WTC11 (cell line): Measurements from ENCODE around the gene PCNX1. TPM values are rescaled to one million over a fixed set of nuclear protein-coding genes. Genes with fewer than 3 reads are reported as not detected.

Experiments
- ATAC-seq: fragments of 200-7000 bp; cut with Tn5 transposase; 2 replicates; pipeline ENCODE4 v1.10.0; 2021; ENCODE audit warnings: mild to moderate bottlenecking, moderate library complexity
- CTCF ChIA-PET: fragments of 300-600 bp; sonication (Branson Sonifier 250); formaldehyde crosslinking; loops from one replicate; lab custom pipeline; 2021; ENCODE audit warnings: antibody characterized with exemption; lab: Charles Lee
- POLR2A ChIA-PET: fragments of 350-600 bp; sonication (Branson Sonifier 250); formaldehyde crosslinking; loops from one replicate; lab custom pipeline; 2021; ENCODE audit warnings: antibody characterized with exemption; lab: Charles Lee
- DNase-seq: peaks from one replicate; pipeline ENCODE4 v3.0.0; 2021; ENCODE audit warnings: low spot score
- H3K27ac Mint-ChIP-seq: 2 replicates; pipeline ENCODE4 v1.8.0; 2021; ENCODE audit warnings: mixed read lengths
- H3K27me3 Mint-ChIP-seq: 2 replicates; pipeline ENCODE4 v1.8.0; 2021; ENCODE audit warnings: low read depth, mild to moderate bottlenecking, moderate library complexity, mixed read lengths
- H3K36me3 Mint-ChIP-seq: 2 replicates; pipeline ENCODE4 v1.8.0; 2021; ENCODE audit warnings: mixed read lengths
- H3K4me1 Mint-ChIP-seq: 2 replicates; pipeline ENCODE4 v1.8.0; 2022; ENCODE audit warnings: mixed read lengths
- H3K4me3 Mint-ChIP-seq: 2 replicates; pipeline ENCODE4 v1.8.0; 2021; ENCODE audit warnings: mild to moderate bottlenecking, moderate library complexity, mixed read lengths
- H3K9me3 Mint-ChIP-seq: 2 replicates; pipeline ENCODE4 v1.8.0; 2021; ENCODE audit warnings: mixed read lengths
- AR ChIP-seq: fragments of 250-450 bp; sonication (Bioruptor Pico); IDR thresholded peaks from 2 replicates; pipeline ENCODE4 v1.9.0; 2021; ENCODE audit warnings: mild to moderate bottlenecking
- ATF1 ChIP-seq: sonication (generic); formaldehyde crosslinking; IDR thresholded peaks from 2 replicates; pipeline ENCODE4 v1.8.1; 2023; ENCODE audit warnings: mild to moderate bottlenecking, moderate library complexity, missing genetic modification reagents
- CREM ChIP-seq: sonication (generic); formaldehyde crosslinking; IDR thresholded peaks from 2 replicates; pipeline ENCODE4 v1.8.1; 2022; ENCODE audit warnings: mild to moderate bottlenecking, missing genetic modification reagents, moderate library complexity
- E2F5 ChIP-seq: sonication (generic); formaldehyde crosslinking; IDR thresholded peaks from 2 replicates; pipeline ENCODE4 v1.8.1; 2022; ENCODE audit warnings: mild to moderate bottlenecking, moderate library complexity, missing genetic modification reagents
- FOXP1 ChIP-seq: sonication (generic); formaldehyde crosslinking; IDR thresholded peaks from 2 replicates; pipeline ENCODE4 v1.8.0; 2022; ENCODE audit warnings: missing genetic modification reagents, mild to moderate bottlenecking, moderate library complexity, borderline replicate concordance
- GRHL2 ChIP-seq: fragments of 250-450 bp; sonication (Bioruptor Pico); IDR thresholded peaks from 2 replicates; pipeline ENCODE4 v1.8.0; 2022; ENCODE audit warnings: mild to moderate bottlenecking, moderate library complexity; ENCODE audit not compliant: insufficient replicate concordance, severe bottlenecking
- MAX ChIP-seq: sonication (generic); formaldehyde crosslinking; IDR thresholded peaks from 2 replicates; pipeline ENCODE4 v1.8.0; 2022; ENCODE audit warnings: mild to moderate bottlenecking, missing genetic modification reagents
- NR1H2 ChIP-seq: sonication (generic); formaldehyde crosslinking; IDR thresholded peaks from 2 replicates; pipeline ENCODE4 v1.9.0; 2021; ENCODE audit warnings: mild to moderate bottlenecking, moderate library complexity, missing genetic modification reagents
- RELA ChIP-seq: sonication (generic); formaldehyde crosslinking; IDR thresholded peaks from 2 replicates; pipeline ENCODE4 v1.8.1; 2022; ENCODE audit warnings: missing genetic modification reagents, mild to moderate bottlenecking, borderline replicate concordance
- RORB ChIP-seq: fragments of 250-450 bp; sonication (Bioruptor Pico); IDR thresholded peaks from 2 replicates; pipeline ENCODE4 v1.9.0; 2021; ENCODE audit warnings: mild to moderate bottlenecking
- SOX15 ChIP-seq: fragments of 250-450 bp; sonication (Bioruptor Pico); IDR thresholded peaks from 2 replicates; pipeline ENCODE4 v1.9.0; 2021; ENCODE audit warnings: mild to moderate bottlenecking
- TCF7 ChIP-seq: sonication (generic); formaldehyde crosslinking; IDR thresholded peaks from 2 replicates; pipeline ENCODE4 v1.8.0; 2022; ENCODE audit warnings: mild to moderate bottlenecking, low read depth, missing genetic modification reagents, moderate library complexity
- TP53 ChIP-seq: sonication (generic); formaldehyde crosslinking; IDR thresholded peaks from 2 replicates; pipeline ENCODE4 v1.8.1; 2023; ENCODE audit warnings: mild to moderate bottlenecking, missing genetic modification reagents
- ZBTB43 ChIP-seq: sonication (generic); formaldehyde crosslinking; IDR thresholded peaks from 2 replicates; pipeline ENCODE4 v1.8.1; 2023; ENCODE audit warnings: mild to moderate bottlenecking, missing genetic modification reagents
- ZNF263 ChIP-seq: sonication (generic); formaldehyde crosslinking; IDR thresholded peaks from 2 replicates; pipeline ENCODE4 v1.8.1; 2022; ENCODE audit warnings: low read depth, mild to moderate bottlenecking, moderate library complexity, missing genetic modification reagents
- ZNF416 ChIP-seq: fragments of 250-450 bp; sonication (Bioruptor Pico); IDR thresholded peaks from 2 replicates; pipeline ENCODE4 v1.9.0; 2021; ENCODE audit warnings: mild to moderate bottlenecking, inconsistent platforms
- ZNF423 ChIP-seq: fragments of 250-450 bp; sonication (Bioruptor Pico); IDR thresholded peaks from 2 replicates; pipeline ENCODE4 v2.1.2; 2022; ENCODE audit warnings: mild to moderate bottlenecking, moderate library complexity
- ZNF425 ChIP-seq: fragments of 250-450 bp; sonication (Bioruptor Pico); conservative IDR thresholded peaks from 2 replicates; pipeline ENCODE4 v1.9.0; 2021; ENCODE audit warnings: mild to moderate bottlenecking
- ZSCAN18 ChIP-seq: fragments of 250-450 bp; sonication (Bioruptor Pico); IDR thresholded peaks from 2 replicates; pipeline ENCODE4 v2.1.2; 2022; ENCODE audit warnings: mild to moderate bottlenecking, moderate library complexity
- total RNA-seq: library from RNA; stranded (reverse); gene quantifications from 3 replicates; pipeline ENCODE4 v1.2.3, GENCODE V29; 2021
- TF ChIP-seq, protein P1 (sequence below): sonication (generic); formaldehyde crosslinking; IDR thresholded peaks from 2 replicates; pipeline ENCODE4 v1.8.1; 2023; ENCODE audit warnings: mild to moderate bottlenecking, missing genetic modification reagents, moderate library complexity
- TF ChIP-seq, protein P2 (sequence below): fragments of 250-450 bp; sonication (Bioruptor Pico); IDR thresholded peaks from 2 replicates; pipeline ENCODE4 v1.8.0; 2021; ENCODE audit warnings: mild to moderate bottlenecking

Gene PCNX1
- total RNA-seq, 1 experiment from 2014 or later: 46.4 TPM

- Mint-ChIP-seq H3K27me3 (peaks cover 3% of the 10 kb centered on the region; the same call in 1 of the 2 replicates), H3K4me3 (no peak overlapping the region), H3K9me3 (peaks cover under 1% of the 10 kb centered on the region; the same call in 1 of the 2 replicates), H3K27ac (no peak overlapping the region), H3K4me1 (peaks cover 16% of the 10 kb centered on the region), H3K36me3 (no peaks in the 10 kb centered on the region)
- TF ChIP-seq TP53 (CRISPR knock-in tag) (no peak), NR1H2 (CRISPR knock-in tag) (no peak), CREM (CRISPR knock-in tag) (no peak), ZNF416 (CRISPR knock-in tag) (no peak), ZNF425 (CRISPR knock-in tag) (no peak), FOXP1 (CRISPR knock-in tag) (no peak), GRHL2 (CRISPR knock-in tag) (no peak)
- TF ChIP-seq, protein P1, sequence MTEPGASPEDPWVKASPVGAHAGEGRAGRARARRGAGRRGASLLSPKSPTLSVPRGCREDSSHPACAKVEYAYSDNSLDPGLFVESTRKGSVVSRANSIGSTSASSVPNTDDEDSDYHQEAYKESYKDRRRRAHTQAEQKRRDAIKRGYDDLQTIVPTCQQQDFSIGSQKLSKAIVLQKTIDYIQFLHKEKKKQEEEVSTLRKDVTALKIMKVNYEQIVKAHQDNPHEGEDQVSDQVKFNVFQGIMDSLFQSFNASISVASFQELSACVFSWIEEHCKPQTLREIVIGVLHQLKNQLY: no peak
- ChIA-PET POLR2A (no interaction called here), CTCF (interaction anchor here (1.2 kb wide), 2 partner anchors 12 to 16 kb away, joined by 3 read pairs; partner anchors contain the start of gene PCNX1)
- ATAC-seq (no peak), DNase-seq (no peak)
These were observed 16.2 kb upstream of the PCNX1 start for GRCh38 chr14:70890826-70891659.

- DNase-seq: no peak
- Mint-ChIP-seq H3K4me1 (peaks cover 9% of the 10 kb centered on the region), H3K36me3 (no peaks in the 10 kb centered on the region), H3K27me3 (peaks cover 3% of the 10 kb centered on the region; the same call in 1 of the 2 replicates), H3K9me3 (peaks cover 5% of the 10 kb centered on the region)
- no peak for TF ChIP-seq ZBTB43 (CRISPR knock-in tag)
- no peak for TF ChIP-seq SOX15 (CRISPR knock-in tag)
- no peak for TF ChIP-seq ATF1
- no peak for TF ChIP-seq E2F5 (CRISPR knock-in tag)
- TF ChIP-seq RELA: no peak
- TF ChIP-seq, protein P2, sequence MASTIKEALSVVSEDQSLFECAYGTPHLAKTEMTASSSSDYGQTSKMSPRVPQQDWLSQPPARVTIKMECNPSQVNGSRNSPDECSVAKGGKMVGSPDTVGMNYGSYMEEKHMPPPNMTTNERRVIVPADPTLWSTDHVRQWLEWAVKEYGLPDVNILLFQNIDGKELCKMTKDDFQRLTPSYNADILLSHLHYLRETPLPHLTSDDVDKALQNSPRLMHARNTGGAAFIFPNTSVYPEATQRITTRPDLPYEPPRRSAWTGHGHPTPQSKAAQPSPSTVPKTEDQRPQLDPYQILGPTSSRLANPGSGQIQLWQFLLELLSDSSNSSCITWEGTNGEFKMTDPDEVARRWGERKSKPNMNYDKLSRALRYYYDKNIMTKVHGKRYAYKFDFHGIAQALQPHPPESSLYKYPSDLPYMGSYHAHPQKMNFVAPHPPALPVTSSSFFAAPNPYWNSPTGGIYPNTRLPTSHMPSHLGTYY: no peak
- no peak for TF ChIP-seq TCF7 (CRISPR knock-in tag)
- no peak for TF ChIP-seq MAX (CRISPR knock-in tag)
- TF ChIP-seq ZNF423: no peak
- no peak for TF ChIP-seq AR (CRISPR knock-in tag)
- no peak for TF ChIP-seq ZNF263
- TF ChIP-seq RORB (CRISPR knock-in tag): no peak
- no peak for TF ChIP-seq ZSCAN18 (CRISPR knock-in tag)
- TF ChIP-seq, all 79 proteins: peak for 0
- no peak overlapping the region for H3K27ac Mint-ChIP-seq
- no peak overlapping the region for H3K4me3 Mint-ChIP-seq
- no peak for ATAC-seq
- POLR2A ChIA-PET: no interaction called here
- CTCF ChIA-PET: interaction anchor here (1.2 kb wide), 1 partner anchor 13 kb away, joined by 3 read pairs; no protein-coding TSS in a partner anchor
These were observed 15.5 kb upstream of the PCNX1 start for GRCh38 chr14:70891737-70892136.
